ENCODE results near the gene SOX13. TPM values are rescaled to one million over a fixed set of nuclear protein-coding genes. Genes with fewer than 3 reads are reported as not detected.
A peak's percentile ranks its signal among the peaks of the same experiment; 100 is the strongest.

Gene SOX13
- total and polyA plus RNA-seq, 7 experiments from 2014 or later = 0.24 to 10.1 (median 0.85) TPM; not detected in 2

GRCh38 chr1:204127597-204128242, 54.8 kb downstream of the SOX13 start:
- intact Hi-C loops (cut with micrococcal nuclease) = loop anchor here (2.0 to 5.0 kb wide), 3 partner anchors 425 to 860 kb away; no protein-coding TSS in a partner anchor
- POLR2A ChIA-PET = no interaction called here
- no peak for ATAC-seq
- Mint-ChIP-seq H3K27ac (no peak overlapping the region), H3K4me1 (peaks cover 0 to 14% (median 9%) of the 10 kb centered on the region in 7 donors), H3K4me3 (no peak overlapping the region), H3K27me3 (no peaks in the 10 kb centered on the region), H3K36me3 (no peaks in the 10 kb centered on the region), H3K9me3 (no peaks in the 10 kb centered on the region)
- Histone ChIP-seq H3K4me3 (ENCODE audit: low read length) (no peak overlapping the region), H3K27ac (ENCODE audit: low read depth, low read length) (no peak overlapping the region), H3K9me3 (ENCODE audit: control insufficient read depth in 2 of 3, low read length in 3 of 3) (no peaks in the 10 kb centered on the region), H3K4me1 (ENCODE audit: control insufficient read depth in 2 of 2, insufficient read depth in 2 of 2, low read length in 2 of 2) (no peaks in the 10 kb centered on the region), H3K27me3 (ENCODE audit: control insufficient read depth in 2 of 2, insufficient read depth in 2 of 2, low read length in 2 of 2) (no peaks in the 10 kb centered on the region), H3K36me3 (ENCODE audit: control insufficient read depth in 2 of 3, insufficient read depth in 3 of 3, low read length in 3 of 3) (no peaks in the 10 kb centered on the region)
- CTCF ChIA-PET = interaction anchor here (2.5 kb wide), 1 partner anchor 266 kb away, joined by 16 read pairs; the partner anchor contains the start of gene SNRPE
- no peak for DNase-seq

GRCh38 chr1:204128464-204128963, 55.6 kb downstream of the SOX13 start:
- Mint-ChIP-seq H3K4me3 (peak overlapping the region in 2 of 10 donors; percentile 13 to 24), H3K4me1 (peaks cover 0 to 12% (median 9%) of the 10 kb centered on the region in 7 donors), H3K9me3 (no peaks in the 10 kb centered on the region), H3K27ac (no peak overlapping the region), H3K36me3 (no peaks in the 10 kb centered on the region), H3K27me3 (no peaks in the 10 kb centered on the region)
- Histone ChIP-seq H3K27ac (ENCODE audit: low read depth, low read length) (no peak overlapping the region), H3K9me3 (ENCODE audit: control insufficient read depth in 2 of 3, low read length in 3 of 3) (no peaks in the 10 kb centered on the region), H3K27me3 (ENCODE audit: control insufficient read depth in 2 of 2, insufficient read depth in 2 of 2, low read length in 2 of 2) (no peaks in the 10 kb centered on the region), H3K4me1 (ENCODE audit: control insufficient read depth in 2 of 2, insufficient read depth in 2 of 2, low read length in 2 of 2) (no peaks in the 10 kb centered on the region), H3K4me3 (ENCODE audit: low read length) (no peak overlapping the region), H3K36me3 (ENCODE audit: control insufficient read depth in 2 of 3, insufficient read depth in 3 of 3, low read length in 3 of 3) (no peaks in the 10 kb centered on the region)
- ATAC-seq = no peak
- POLR2A ChIA-PET = no interaction called here
- no peak for DNase-seq
- intact Hi-C loops (cut with micrococcal nuclease) = loop anchor here (2.0 to 5.0 kb wide), 3 partner anchors 426 to 861 kb away; no protein-coding TSS in a partner anchor
- CTCF ChIA-PET = interaction anchor here (0.6 to 2.5 kb wide), 10 partner anchors 8 to 624 kb away, joined by 3 to 16 read pairs (median 4); partner anchors contain the start of gene SNRPE

- Histone ChIP-seq H3K36me3 (ENCODE audit: control insufficient read depth in 2 of 3, insufficient read depth in 3 of 3, low read length in 3 of 3) (no peaks in the 10 kb centered on the region), H3K27me3 (ENCODE audit: control insufficient read depth in 2 of 2, insufficient read depth in 2 of 2, low read length in 2 of 2) (no peaks in the 10 kb centered on the region), H3K27ac (ENCODE audit: low read depth, low read length) (no peak overlapping the region), H3K4me1 (ENCODE audit: control insufficient read depth in 2 of 2, insufficient read depth in 2 of 2, low read length in 2 of 2) (no peaks in the 10 kb centered on the region), H3K4me3 (ENCODE audit: low read length) (no peak overlapping the region), H3K9me3 (ENCODE audit: control insufficient read depth in 2 of 3, low read length in 3 of 3) (no peaks in the 10 kb centered on the region)
- CTCF ChIA-PET = interaction anchor here (0.6 to 2.5 kb wide), 16 partner anchors 9 to 1908 kb away, joined by 3 to 16 read pairs (median 4); partner anchors contain the start of gene SNRPE
- peak overlapping the region in 1 of 9 donors; percentile 48 for H3K27ac Mint-ChIP-seq
- no peaks in the 10 kb centered on the region for H3K9me3 Mint-ChIP-seq
- H3K4me1 Mint-ChIP-seq = peaks cover 0 to 12% (median 9%) of the 10 kb centered on the region in 7 donors
- peak; percentile 84 for ATAC-seq
- POLR2A ChIA-PET = no interaction called here
- no peaks in the 10 kb centered on the region for H3K36me3 Mint-ChIP-seq
- intact Hi-C loops (cut with micrococcal nuclease) = loop anchor here (1.0 to 5.0 kb wide), 5 partner anchors 23 to 862 kb away; partner anchors contain the start of genes SNRPE (in 2 of the 2) and ETNK2 (in 1 of the 2)
- DNase-seq = peak; percentile 19 to 70 (median 48)
- H3K4me3 Mint-ChIP-seq = peak overlapping the region in 5 of 10 donors; percentile 13 to 47 (median 24)
- no peaks in the 10 kb centered on the region for H3K27me3 Mint-ChIP-seq
Measured at GRCh38 chr1:204128964-204129896, 56.3 kb downstream of the SOX13 start.

- H3K9me3 Mint-ChIP-seq = no peaks in the 10 kb centered on the region
- ChIA-PET CTCF (interaction anchor here (0.9 to 1.5 kb wide), 3 partner anchors 10 to 17 kb away, joined by 3 to 4 read pairs (median 3); no protein-coding TSS in a partner anchor), POLR2A (no interaction called here)
- Histone ChIP-seq H3K36me3 (ENCODE audit: control insufficient read depth in 2 of 3, insufficient read depth in 3 of 3, low read length in 3 of 3) (no peaks in the 10 kb centered on the region), H3K4me1 (ENCODE audit: control insufficient read depth in 2 of 2, insufficient read depth in 2 of 2, low read length in 2 of 2) (no peaks in the 10 kb centered on the region), H3K9me3 (ENCODE audit: control insufficient read depth in 2 of 3, low read length in 3 of 3) (no peaks in the 10 kb centered on the region), H3K4me3 (ENCODE audit: low read length) (no peak overlapping the region), H3K27me3 (ENCODE audit: control insufficient read depth in 2 of 2, insufficient read depth in 2 of 2, low read length in 2 of 2) (no peaks in the 10 kb centered on the region), H3K27ac (ENCODE audit: low read depth, low read length) (no peak overlapping the region)
- intact Hi-C loops (cut with micrococcal nuclease) = no loop called here
- peaks cover 0 to 12% (median 9%) of the 10 kb centered on the region in 7 donors for H3K4me1 Mint-ChIP-seq
- no peak overlapping the region for H3K4me3 Mint-ChIP-seq
- H3K27ac Mint-ChIP-seq = no peak overlapping the region
- H3K36me3 Mint-ChIP-seq = no peaks in the 10 kb centered on the region
- ATAC-seq = no peak
- H3K27me3 Mint-ChIP-seq = no peaks in the 10 kb centered on the region
- DNase-seq = no peak
Measured at GRCh38 chr1:204130178-204130577, 57.3 kb downstream of the SOX13 start.

GRCh38 chr1:204130981-204131892, 58.3 kb downstream of the SOX13 start:
- Histone ChIP-seq H3K27ac (ENCODE audit: low read depth, low read length) (no peak overlapping the region), H3K4me3 (ENCODE audit: low read length) (no peak overlapping the region), H3K9me3 (ENCODE audit: control insufficient read depth in 2 of 3, low read length in 3 of 3) (no peaks in the 10 kb centered on the region), H3K27me3 (ENCODE audit: control insufficient read depth in 2 of 2, insufficient read depth in 2 of 2, low read length in 2 of 2) (no peaks in the 10 kb centered on the region), H3K36me3 (ENCODE audit: control insufficient read depth in 2 of 3, insufficient read depth in 3 of 3, low read length in 3 of 3) (no peaks in the 10 kb centered on the region), H3K4me1 (ENCODE audit: control insufficient read depth in 2 of 2, insufficient read depth in 2 of 2, low read length in 2 of 2) (no peaks in the 10 kb centered on the region)
- intact Hi-C loops (cut with micrococcal nuclease) = no loop called here
- CTCF ChIA-PET = interaction anchor here (1.0 kb wide), 1 partner anchor 11 kb away, joined by 4 read pairs; no protein-coding TSS in a partner anchor
- no peaks in the 10 kb centered on the region for H3K36me3 Mint-ChIP-seq
- H3K4me1 Mint-ChIP-seq = peaks cover 0 to 12% (median 9%) of the 10 kb centered on the region in 7 donors
- H3K4me3 Mint-ChIP-seq = no peak overlapping the region
- H3K27me3 Mint-ChIP-seq = no peaks in the 10 kb centered on the region
- POLR2A ChIA-PET = no interaction called here
- ATAC-seq = no peak
- H3K27ac Mint-ChIP-seq = no peak overlapping the region
- H3K9me3 Mint-ChIP-seq = no peaks in the 10 kb centered on the region
- DNase-seq = no peak

- no peak overlapping the region for H3K27ac ChIP-seq (ENCODE audit: low read depth, low read length)
- H3K9me3 ChIP-seq (ENCODE audit: control insufficient read depth in 2 of 3, low read length in 3 of 3) = no peaks in the 10 kb centered on the region
- ChIA-PET CTCF (no interaction called here), POLR2A (no interaction called here)
- H3K36me3 ChIP-seq (ENCODE audit: control insufficient read depth in 2 of 3, insufficient read depth in 3 of 3, low read length in 3 of 3) = no peaks in the 10 kb centered on the region
- no peak overlapping the region for H3K4me3 ChIP-seq (ENCODE audit: low read length)
- Mint-ChIP-seq H3K9me3 (no peaks in the 10 kb centered on the region), H3K4me1 (peaks cover 0 to 12% (median 9%) of the 10 kb centered on the region in 7 donors), H3K36me3 (no peaks in the 10 kb centered on the region), H3K4me3 (no peak overlapping the region), H3K27ac (no peak overlapping the region), H3K27me3 (no peaks in the 10 kb centered on the region)
- H3K27me3 ChIP-seq (ENCODE audit: control insufficient read depth in 2 of 2, insufficient read depth in 2 of 2, low read length in 2 of 2) = no peaks in the 10 kb centered on the region
- DNase-seq (no peak), ATAC-seq (no peak)
- intact Hi-C loops (cut with micrococcal nuclease) = no loop called here
- no peaks in the 10 kb centered on the region for H3K4me1 ChIP-seq (ENCODE audit: control insufficient read depth in 2 of 2, insufficient read depth in 2 of 2, low read length in 2 of 2)
Measured at GRCh38 chr1:204131978-204132377, 59.1 kb downstream of the SOX13 start.
